NCI-H82 (cell line): Measurements from ENCODE around the gene TRIM54.
A peak's percentile ranks its signal among the peaks of the same experiment; 100 is the strongest.
"Not testable (repeated sequence)": the region's sequence is repeated elsewhere in the genome, so short reads cannot be mapped to it uniquely, and the experiment has no call there.

Source experiments
- DNase-seq: peaks from one replicate; lab custom pipeline; 2025; lab: John Stamatoyannopoulos, UW

Gene TRIM54

DNA sequence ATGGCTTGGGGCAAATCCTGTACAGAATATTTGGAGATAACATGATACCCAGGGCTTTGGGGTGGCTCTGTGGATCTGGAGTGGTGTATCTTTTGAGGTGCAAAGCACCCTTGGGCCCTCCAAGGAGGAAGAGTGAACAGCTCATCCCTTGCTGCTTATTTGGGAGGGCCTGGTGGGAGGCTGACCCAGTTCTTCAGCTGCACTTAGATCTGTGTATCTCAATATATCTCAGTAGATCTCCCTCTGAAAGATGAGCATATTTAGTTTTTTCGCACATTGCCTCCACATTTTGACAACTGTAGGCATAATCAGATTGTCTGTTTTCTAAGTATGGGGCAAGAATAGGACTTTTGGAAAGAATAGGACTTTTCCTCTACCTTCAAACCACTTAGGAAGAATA lies 2.8 kb downstream of the TRIM54 start:
- DNase-seq: no peak

DNA sequence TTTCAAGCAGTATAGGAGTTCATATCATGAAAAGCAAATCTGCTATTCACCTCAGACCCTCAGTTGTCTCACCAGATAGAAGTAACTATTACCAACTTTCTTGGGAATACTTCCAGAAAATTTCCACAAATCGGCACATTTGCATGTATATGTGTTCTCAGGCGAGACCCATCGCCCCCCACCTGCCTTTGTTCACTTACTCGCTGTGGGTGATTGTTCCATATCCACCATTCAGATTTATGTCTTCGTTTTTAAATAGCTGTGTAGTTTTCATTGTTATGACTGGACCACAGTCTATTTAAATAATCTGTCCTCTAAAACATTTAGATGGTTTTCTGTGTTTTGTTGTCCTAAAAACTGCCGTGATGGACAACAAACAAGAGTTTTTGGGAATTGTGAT lies 3.3 kb downstream of the TRIM54 start:
- DNase-seq: no peak

DNA sequence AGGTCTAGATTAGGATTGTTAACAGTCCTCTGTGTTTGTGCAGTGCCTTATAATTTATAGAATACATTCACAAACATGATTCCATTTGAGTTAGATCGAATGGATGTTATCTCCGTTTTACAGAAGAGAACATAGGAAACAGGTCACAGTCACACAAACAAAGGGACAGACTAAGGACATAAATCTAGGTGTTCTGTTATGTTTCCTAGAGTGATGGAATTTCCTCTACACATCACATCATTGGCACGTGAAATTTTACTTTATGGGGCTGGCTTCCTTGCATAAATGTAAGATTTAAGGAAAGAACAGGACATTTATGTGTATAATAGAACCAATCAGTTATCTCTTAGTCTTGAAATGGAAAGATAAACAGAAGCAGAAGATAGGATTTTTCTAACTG lies 6.4 kb downstream of the TRIM54 start:
- no peak for DNase-seq

DNA sequence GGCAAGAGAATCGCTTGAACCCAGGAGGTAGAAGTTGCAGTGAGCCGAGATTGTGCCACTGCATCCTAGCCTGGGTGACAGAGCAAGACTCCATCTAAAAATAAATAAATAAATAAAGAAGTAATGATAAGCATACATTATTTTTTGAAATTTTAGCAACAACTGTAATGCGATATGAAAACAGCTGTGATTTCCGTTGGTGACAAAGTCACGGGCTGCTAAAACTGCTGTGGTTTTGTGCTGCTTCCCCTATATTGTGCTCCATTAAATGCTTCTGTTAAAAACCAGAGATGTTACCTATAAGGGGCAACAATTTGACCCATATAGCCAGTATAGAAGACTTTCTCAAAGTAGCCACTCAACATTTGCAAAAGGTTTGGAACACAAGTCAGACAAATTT lies 8.3 kb downstream of the TRIM54 start:
- DNase-seq: no peak

DNA sequence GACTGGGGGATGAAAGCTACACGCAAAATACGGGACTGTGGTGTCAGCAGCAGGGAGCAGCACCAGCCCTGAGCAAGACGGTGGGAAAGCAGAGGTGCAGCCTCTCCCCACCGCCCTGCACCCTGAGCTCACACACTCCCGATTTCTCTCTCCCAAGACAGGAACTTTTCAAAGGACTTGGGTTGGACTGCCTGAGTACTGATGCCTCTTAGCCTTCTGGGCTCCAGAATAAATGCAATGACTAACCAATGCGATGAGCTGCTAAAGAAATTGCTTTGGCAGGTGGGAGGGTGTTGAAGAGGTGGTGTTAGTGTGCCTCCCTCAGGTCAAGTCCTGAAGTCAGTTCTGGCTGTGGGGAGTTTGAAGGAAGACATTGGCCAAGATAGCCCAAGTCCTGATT lies 9.6 kb downstream of the TRIM54 start:
- DNase-seq: peak; percentile 62

DNA sequence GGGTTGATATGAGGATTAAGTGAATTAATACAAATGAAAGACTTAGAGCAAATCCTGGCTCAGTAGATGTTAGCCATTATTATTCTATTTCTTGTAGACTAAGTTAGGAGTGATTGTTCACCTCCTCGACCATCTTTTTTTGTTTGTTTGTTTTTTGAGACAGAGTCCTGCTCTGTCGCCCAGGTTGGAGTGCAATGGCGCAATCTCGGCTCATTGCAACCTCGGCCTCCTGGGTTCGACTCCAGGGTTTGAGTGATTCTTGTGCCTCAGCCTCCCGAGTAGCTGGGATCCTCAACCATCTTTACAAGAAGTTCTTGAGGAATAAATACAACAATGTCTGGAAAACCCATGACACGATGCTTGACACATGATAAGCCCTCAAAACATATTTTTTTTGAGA lies 12.7 kb downstream of the TRIM54 start:
- no peak for DNase-seq

DNA sequence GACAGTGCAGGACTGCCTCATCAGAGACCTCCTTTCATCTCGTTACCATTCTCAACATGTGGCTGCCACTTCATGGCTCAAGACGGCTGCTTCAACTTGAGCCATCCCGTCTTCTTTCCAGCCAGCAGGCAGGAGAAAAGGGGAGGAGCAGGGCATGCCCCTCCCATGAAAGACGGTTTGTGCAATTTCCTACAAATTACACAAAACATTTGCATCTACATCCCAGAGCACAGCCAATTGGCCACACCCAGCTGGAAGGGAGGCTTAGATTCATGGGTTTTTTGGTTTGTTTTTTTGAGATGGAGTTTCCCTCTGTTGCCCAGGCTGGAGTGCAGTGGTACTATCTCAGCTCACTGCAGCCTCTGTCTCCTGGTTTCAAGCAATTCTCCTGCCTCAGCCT lies 14.3 kb downstream of the TRIM54 start:
- DNase-seq: no peak

DNA sequence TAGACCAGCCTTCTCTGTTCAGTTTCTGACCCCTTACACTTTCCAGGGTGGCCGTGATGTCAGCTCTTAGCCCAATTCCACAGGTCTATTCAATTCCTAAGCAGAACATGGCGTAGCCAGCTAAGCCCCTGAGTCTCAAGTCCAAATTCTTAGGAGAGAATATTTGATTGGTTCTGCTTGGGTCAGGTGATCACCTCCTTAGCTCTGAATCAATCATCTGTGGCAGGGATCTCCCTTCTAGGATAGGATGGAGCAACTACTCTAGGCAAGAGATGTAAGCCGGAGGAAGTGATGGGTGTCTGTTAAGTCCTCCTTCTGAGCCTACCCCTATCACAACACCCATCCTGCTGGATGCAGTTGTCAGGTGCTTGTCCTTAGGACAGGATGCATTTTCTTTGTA lies 15.0 kb downstream of the TRIM54 start:
- peak; percentile 40 for DNase-seq

DNA sequence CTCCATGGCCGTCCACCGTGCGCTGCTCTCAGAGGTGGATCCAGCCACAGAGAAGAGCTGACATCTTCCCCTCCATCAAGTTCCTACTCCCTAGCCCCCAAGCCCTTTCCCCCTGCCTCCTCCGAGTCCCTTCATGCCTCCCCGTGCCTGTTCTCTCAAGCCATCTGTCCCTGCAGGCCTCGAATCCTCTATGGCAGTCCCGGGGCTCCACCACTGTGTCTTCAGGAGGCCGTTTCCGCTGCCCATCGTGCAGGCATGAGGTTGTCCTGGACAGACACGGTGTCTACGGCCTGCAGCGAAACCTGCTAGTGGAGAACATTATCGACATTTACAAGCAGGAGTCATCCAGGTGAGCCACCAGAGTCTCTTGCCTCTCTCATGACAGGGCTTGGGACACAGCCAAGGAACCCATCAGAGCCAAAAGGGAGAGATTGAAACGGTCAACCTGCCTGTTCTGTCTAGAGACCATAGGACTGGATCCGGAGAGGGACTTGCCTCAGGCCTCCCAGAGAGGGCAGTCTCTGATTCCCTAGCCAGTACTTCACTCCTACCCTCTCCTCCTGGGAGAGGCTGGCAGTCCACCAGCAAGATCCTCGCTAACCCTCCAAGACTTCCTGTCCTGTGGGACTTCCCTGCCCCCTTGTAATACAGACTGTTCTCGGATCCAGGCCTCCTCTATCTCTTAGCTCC lies 16.3 kb downstream of the TRIM54 start:
- no peak for DNase-seq

DNA sequence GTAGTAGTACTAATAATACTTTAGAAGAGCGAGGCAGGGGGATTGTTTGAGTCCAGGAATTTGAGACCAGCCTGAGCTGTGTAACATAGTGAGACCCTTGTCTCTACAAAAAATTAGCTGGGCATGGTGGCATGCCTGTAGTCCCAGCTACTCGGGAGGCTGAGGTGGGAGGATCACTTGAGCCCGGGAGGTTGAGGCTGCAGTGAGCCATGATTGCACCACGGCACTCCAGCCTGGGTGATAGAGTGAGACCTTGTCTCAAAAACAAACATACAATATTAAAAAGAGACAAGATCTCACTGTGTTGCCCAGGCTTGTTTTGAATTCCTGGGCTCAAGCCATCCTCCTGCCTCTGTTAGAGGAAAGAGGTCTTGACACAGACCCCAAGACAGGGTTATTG lies 18.4 kb downstream of the TRIM54 start:
- DNase-seq: not testable (repeated sequence)

DNA sequence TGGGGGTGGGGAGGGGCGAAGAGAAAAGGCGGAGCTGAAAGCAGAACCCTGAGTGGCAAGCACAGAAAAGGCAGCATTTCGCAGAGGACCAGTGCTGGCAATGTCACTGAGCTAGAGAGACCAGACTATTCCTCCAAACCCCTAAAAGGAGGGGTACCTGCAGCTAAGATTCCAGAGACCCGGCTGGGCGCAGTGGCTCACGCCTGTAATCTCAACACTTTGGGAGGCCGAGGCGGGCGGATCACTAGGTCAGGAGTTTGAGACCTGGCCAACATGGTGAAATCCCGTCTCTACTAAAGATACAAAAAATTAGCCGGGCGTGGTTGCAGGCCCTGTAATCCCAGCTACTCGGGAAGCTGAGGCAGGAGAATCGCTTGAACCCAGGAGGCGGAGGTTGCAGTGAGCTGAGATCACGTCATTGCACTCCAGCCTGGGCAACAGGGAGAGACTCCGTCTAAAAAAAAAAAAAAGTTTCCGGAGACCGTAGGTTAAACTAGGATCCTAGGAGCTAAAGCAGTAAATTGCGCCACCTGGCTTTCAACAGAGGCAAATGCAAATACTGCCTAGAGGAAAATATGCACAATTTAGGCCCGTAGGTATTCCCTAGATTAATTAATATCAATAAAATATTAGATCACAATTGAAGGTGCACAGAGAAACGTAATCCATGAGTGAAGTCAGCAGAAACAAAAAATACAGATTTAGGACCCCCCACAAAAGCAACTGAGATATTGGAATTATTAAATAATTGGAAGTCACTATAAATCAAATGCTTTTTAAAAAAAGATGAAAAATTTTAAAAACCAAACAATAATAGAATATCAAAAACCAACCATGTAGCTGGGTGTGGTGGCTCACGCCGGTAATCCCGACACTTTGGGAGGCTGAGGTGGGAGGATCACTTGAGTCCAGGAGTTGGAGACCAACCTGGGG lies 21.1 kb downstream of the TRIM54 start:
- peak; percentile 92 for DNase-seq

DNA sequence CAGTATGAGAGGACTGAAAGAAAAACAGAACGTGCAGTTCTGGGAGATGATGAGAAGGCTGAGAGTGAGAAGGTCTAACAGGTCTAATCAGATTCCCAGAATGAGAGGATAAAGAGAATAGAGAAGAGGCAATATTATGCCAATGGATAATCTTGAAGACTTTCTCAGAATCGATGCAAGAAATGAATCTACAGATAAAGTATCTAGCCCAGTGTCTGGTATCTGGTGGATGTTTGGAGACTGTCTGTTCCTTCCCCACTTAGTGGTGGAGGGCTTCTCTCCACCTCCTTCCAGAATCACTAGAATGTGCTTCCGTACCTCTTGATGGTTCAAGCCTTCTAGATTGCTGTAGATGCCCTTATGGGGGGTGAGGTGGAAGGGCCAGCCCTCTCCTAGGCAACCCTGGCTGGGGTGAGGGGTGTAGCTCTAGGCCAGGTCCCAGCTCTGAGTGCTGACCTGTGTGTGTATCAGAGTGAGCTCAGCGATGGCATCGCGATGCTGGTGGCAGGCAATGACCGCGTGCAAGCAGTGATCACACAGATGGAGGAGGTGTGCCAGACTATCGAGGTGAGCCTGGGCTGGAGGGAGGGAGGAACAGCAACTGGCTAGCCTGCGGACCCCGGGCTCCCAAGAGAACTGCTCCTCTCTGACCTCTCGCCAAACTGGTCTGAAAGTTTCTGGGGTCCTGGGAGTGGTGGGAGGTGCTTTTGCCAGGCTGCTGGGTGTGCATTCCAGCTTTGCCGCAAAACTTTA lies 22.4 kb downstream of the TRIM54 start:
- DNase-seq: no peak

DNA sequence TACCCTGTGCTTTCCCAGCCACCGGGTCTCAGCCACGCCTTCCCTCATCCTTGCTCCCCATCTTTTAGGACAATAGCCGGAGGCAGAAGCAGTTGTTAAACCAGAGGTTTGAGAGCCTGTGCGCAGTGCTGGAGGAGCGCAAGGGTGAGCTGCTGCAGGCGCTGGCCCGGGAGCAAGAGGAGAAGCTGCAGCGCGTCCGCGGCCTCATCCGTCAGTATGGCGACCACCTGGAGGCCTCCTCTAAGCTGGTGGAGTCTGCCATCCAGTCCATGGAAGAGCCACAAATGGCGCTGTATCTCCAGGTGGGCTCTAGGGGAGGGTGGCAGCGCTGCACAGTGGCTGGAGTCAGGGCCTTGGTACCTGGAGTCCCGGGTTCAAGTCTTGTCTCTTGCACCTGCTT lies 23.3 kb downstream of the TRIM54 start:
- DNase-seq: no peak

DNA sequence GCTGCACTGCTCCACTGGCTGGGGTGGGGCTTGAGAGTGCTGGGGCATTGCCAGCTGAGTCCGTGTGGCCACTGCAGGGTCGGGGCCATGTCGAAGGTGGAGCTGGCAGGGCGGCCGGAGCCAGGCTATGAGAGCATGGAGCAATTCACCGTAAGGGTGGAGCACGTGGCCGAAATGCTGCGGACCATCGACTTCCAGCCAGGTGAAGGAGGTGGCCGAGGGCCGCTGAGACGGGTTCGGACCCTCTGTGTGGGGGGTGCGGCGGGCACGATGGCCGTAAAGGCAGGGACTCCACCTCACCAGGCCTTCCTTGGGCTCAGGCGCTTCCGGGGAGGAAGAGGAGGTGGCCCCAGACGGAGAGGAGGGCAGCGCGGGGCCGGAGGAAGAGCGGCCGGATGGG lies 23.9 kb downstream of the TRIM54 start:
- no peak for DNase-seq

DNA sequence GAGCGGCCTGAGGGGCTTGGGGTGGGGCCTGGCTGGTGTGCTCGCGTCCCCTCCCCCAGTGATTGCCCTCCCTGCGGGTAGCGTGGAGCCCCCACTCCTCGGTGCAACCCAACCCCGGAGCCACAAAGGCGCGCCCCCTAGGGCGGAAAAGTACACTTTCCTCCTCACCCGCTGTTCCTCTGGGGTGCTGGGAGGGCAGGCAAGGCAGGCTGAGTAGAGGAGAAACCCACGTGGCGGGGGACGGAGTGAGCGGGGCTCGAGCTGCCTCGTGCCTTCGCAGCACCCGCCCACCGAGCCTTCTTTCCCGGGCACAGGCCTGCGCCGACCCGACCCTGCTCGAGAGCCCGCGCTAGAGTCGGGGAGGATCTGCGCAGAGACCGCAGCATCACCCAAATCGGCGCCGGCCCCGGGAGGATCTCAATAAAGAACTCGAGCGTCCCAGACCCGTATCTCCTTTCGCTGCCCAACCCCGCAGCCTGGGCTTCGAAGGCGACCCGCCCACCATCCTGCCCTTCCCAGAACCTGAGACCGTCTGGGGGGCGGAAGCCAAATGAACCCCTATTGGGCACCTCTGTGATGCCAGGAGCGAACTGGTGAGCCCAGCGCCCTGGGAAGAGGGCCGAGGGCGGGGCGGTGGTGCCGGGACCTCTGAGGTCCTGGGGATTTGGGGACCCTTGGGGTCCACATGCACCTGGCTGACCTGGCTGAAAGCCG lies 24.5 kb downstream of the TRIM54 start:
- no peak for DNase-seq

DNA sequence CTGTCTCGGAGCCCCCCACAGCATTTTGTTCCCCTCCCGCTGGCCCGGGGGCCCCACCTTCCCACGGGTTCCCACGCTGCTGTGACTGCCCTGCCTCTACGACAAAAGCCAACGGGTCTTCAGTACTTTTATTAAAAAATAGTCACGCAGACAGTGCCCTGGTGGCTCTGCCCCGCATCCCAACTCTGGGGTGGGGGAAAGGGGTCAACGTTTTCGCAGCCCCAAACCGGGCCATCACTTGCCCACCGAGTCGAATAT lies 25.0 kb downstream of the TRIM54 start:
- DNase-seq: no peak

DNA sequence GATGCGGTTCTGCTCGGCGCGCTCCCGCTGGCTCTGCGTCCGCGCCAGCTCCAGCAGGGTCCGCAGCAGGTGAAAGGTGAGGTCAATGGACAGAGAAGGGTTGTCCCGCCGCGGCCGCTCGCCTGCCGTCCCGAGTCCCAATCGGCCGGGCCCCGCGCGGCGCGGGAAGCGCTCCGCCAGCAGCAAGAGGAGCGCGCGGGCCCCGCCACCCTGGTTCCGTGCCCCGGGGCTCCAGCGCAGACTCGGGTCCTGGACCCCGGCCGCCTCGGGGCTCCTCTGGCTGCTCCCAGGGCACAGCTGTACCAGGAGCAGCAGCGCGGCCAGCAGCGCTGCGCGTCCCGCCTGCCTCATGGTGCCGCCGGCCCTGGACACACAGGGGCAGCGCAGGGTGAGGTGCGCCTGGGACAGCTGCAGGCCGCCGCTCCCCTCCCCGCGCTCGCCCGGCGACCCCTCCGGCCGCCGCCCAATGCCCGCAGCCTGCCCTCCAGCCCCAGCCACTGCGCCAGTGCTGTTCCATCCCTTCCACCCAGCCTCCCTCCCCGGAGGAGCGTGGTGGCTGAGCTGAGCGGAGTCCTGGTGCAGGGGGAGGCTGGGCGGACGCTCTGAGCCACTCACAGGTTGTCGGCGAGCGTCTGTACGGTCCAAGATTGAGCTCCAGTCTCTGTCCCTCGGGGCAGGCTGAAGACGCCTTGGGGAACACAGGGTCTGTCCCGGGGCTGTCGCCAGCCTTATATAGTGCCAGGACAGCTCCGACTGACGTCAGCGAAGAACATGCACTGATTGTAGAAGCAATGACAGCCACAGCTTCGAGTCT lies 25.5 kb downstream of the TRIM54 start:
- DNase-seq: no peak

DNA sequence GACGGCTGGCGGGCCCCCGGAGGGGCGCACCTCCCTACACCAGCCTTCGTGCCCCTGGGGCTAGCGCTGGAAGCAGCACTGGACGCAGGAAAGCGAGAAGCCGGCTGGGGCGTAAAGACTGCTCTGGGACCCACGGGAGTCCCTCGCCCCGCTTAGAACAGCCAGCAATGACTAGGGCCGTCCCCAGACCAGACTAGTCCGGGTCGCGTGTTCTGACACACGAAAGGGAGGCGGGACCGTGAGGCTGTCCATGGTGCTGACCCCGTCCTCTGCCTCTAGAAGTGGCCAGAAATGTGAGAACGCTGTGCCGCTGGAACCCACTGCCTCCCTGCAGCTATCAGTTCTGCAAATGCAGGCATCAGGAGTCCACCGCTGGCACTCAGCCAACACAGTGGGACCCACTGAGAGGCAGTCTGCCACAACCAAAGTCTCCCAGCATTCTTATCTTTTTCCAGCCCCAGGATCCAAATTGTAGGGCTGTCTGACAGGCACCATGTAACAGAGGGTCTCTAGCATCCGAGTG lies 26.2 kb downstream of the TRIM54 start, which contains the start of gene UCN:
TSS of gene UCN (minus strand) at position 87 of the 523 bp plus-strand sequence. CDS start 550 bp downstream, outside the sequence.
- DNase-seq: peak; percentile 56

DNA sequence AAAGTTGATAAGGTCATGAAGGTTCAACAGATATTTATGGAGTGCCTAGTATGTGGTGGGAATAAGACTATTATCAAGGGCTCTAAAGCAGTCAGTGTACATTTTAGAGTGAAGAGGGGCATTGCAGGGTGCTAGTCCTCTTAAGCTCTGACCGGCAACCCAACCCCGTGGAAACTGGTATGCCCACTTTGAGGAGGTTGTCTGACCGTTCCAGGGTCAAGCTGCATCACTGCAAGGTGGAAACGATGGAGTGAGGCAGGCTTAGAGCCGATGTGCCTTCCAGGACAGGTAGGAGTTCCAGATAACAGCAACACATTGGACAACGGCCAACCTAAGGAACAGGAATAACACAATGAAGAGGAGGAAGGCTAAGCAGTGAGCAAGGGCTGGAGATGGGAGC lies 27.4 kb downstream of the TRIM54 start:
- no peak for DNase-seq

DNA sequence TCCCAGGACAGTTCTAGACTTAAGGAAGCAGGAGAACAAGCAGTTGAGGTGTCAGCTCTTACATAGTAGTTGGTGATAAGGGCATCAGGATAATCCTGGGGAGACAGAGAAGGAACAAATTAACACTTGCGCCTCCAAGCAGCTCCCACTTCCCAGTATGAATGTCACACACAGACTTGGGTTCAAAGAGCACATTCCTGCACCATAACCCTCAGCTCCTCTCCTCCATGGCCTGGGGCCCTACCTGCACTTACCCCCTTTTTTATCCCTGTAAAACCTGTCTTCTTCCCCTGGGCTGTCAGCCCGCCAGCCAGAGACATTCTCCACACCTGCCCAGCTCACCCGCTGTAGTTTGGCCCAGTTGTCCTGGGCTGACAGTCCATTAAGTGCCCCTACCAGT lies 29.9 kb downstream of the TRIM54 start:
- no peak for DNase-seq
